Measurements from ENCODE around the gene TULP4.

DNA sequence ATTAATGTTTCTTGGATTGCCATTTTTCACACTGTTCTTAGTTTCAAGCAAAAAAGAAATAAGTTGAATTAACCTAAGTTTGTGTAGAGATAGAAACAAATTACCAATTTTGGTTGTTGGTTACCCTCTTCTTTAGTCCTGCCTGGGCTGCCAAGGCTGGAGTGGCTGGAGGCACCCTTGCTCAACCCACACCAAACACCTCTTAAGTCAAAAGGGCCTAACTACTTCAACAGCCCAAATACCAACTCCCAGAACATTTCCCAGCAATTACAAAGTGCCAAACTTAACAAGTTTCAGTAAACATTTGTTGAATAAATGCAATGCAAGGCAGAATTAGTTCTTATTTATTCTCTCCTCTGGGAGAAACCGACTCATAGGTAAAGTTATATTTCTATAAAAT is 209.5 kb downstream of the TULP4 start:
- TF ChIP-seq YY1 (IDR thresholded peaks at IDR 0.05; ENCODE audit: insufficient read depth, insufficient read length) = no peak
- TF ChIP-seq ZNF274 (IDR thresholded peaks at IDR 0.05; ENCODE audit: low read depth, low read length) = no peak

All from NT2/D1 (cell line).